NCI-H2171 treated with DMSO at 0.1 percent for 48 hours (cell line): ENCODE data around the gene ATP6V1G1.

ENCODE experiments used
- DNase-seq: peaks from one replicate; lab custom pipeline; 2025; lab: John Stamatoyannopoulos, UW

ATP6V1G1 gene

GRCh38 chr9:114612272-114612923 is 24.8 kb downstream of the ATP6V1G1 start:
- DNase-seq: peak; percentile 46

DNA sequence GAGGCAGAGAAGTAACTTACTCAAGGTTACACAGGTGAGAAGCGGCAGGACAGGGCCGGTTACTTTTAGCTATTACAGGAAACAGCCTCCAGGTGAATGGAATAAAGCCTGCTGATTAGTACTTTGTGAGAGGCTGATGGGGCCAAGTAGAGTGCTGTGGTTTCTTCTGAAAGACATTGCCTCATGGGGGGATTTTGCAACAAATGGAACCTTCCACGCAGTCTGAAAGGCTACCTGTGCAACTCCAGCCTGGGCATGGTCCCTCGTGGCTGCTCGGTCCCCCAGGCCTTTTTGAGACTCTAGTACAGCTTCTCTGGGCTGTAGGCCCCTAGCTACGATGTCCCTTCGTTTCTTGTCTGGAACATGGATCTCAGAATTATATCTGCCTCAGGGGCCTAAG is 25.5 kb downstream of the ATP6V1G1 start:
- DNase-seq: no peak

- no peak for DNase-seq
Observed at GRCh38 chr9:114613919-114614318, 26.4 kb downstream of the ATP6V1G1 start.

- no peak for DNase-seq
Observed at GRCh38 chr9:114614373-114614772, 26.8 kb downstream of the ATP6V1G1 start.

GRCh38 chr9:114616684-114617520 is 29.3 kb downstream of the ATP6V1G1 start:
- DNase-seq: no peak

- no peak for DNase-seq
Observed at GRCh38 chr9:114619191-114619761, 31.7 kb downstream of the ATP6V1G1 start.

DNA sequence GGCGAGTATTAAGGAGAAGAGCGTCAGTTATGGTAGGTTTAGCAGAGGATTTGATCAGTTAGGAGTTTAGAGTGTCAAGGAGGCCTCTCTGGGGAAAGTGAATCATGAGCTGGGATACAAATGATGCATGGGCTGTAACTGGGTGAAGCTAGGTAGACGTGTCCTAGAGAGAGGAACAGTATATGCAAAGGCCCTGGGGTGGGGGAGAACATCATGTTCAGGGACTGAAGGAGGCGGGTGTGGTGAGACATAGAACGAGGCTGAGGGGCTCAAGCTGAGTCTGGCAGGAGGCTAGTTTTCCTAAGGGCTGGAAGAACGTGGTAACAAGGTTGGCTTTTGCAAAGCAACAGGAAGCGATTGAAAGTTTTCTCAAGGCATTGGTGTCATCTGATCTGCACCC is 34.0 kb downstream of the ATP6V1G1 start:
- DNase-seq: no peak

DNA sequence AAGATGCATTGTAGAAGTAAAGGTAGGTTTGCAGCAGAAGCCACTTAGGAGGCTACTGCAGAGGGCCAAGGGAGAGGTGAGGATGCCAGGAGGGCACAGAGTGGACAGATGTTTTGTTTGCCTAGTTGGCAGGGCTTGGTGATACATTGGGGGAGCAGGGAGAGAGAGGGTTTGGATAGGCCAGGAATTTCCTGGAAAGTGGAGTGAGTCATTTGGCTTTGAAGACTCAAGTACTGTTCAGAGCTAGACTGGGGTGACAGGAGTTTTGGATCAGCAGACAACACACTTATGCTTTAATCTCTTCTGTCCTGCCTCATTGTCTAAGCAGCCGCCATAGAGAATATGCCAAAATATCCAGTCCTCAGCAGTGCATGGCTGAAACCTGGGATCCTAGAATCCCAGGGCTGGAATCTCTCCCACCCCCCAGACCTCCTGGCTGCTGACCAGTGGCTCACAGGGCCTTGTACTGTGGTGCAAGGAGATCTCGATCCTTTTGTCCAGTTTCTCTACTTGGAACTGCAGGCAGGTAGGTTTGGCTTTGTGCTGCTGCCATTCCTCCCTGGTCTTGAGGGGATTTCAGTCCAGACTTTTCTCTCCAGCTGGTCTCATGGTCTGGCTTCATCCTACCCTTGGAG is 34.5 kb downstream of the ATP6V1G1 start:
- no peak for DNase-seq

DNA sequence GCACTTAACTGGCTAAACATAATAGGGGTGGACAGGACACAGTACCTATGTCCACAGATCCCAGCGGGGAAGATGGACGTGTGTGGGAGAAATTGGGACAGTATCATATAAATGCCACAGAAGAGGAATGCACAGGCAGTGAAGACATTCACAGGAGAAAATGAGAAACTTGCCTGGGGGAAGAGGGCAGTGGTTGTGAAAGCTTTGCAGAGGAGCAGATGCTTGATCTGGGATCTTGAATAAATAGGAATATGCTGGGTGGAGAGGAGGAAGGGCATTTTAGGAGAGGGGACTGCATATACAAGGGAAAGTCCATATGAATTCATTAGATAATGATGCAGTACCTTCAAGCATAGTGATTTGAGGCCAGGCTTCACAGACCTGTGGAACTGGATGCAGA is 37.1 kb downstream of the ATP6V1G1 start:
- no peak for DNase-seq

- DNase-seq: no peak
Observed at GRCh38 chr9:114626415-114627020, 38.9 kb downstream of the ATP6V1G1 start.

DNA sequence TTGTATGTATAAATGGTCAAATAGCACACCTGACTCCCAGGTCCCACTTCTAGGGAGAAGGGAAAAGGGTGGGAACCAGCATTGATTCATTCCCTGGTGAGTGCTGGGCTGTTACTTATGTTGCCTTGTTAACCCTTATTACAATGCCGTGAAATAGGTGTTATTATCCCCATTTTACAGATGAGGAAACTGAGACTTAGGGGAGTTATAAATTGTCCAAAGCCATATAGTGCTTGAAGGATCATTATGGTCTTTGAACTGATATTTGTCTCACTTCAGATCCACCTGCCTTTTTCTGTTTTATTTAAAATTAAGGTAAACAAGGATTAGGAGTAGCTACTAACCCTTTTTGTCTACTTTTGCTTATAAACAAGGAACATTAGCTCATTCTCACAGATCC is 40.0 kb downstream of the ATP6V1G1 start:
- no peak for DNase-seq

- DNase-seq: no peak
Observed at GRCh38 chr9:114629563-114630090, 42.1 kb downstream of the ATP6V1G1 start.

- DNase-seq: no peak
Observed at GRCh38 chr9:114631166-114631565, 43.6 kb downstream of the ATP6V1G1 start.

GRCh38 chr9:114633438-114634089 is 46.0 kb downstream of the ATP6V1G1 start:
- no peak for DNase-seq

- DNase-seq: no peak
Observed at GRCh38 chr9:114634387-114634786, 46.8 kb downstream of the ATP6V1G1 start.

- no peak for DNase-seq
Observed at GRCh38 chr9:114638404-114638803, 50.8 kb downstream of the ATP6V1G1 start.

DNA sequence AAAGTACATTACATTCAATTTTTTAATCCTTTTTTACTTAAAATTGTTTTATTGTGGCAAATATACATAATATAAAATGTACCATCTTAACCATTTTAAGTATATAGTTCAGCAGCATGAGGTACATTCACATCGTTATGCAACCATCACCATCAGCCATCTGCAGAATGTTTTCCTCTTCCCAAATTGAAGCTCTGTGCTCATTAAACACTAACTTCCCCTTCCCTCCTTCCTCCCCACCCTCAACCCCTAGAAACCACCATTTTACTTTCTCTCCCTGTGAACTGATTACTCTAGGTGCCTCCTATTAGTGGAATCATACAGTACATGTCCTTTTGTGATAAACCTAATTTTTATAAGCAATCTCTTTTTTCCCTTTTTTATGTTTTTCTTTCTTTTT is 54.4 kb downstream of the ATP6V1G1 start:
- no peak for DNase-seq

- no peak for DNase-seq
Observed at GRCh38 chr9:114643001-114643400, 55.4 kb downstream of the ATP6V1G1 start.

- DNase-seq: no peak
Observed at GRCh38 chr9:114643896-114644295, 56.3 kb downstream of the ATP6V1G1 start.
